Measurements from ENCODE around the gene GAS7. TPM values are rescaled to one million over a fixed set of nuclear protein-coding genes. Genes with fewer than 3 reads are reported as not detected.

GAS7 gene
- total and polyA plus RNA-seq, 2 of the 13 experiments (the other 11 are each of a cell fraction or from before 2014, with no cell fraction given): 1.0 to 5.2 TPM

- Histone ChIP-seq H3K36me3 (replicated peaks in 1 of 2; ENCODE audit: control insufficient read depth in 1 of 2, insufficient read depth in 2 of 2, low read length in 2 of 2) (no peaks in the 10 kb centered on the region), H3K4me3 (replicated peaks in 1 of 3; ENCODE audit: insufficient read depth in 1 of 3, low read depth in 2 of 3, low read length in 3 of 3) (no peak overlapping the region), H4K20me1 (ENCODE audit: insufficient read depth, low read length) (no peaks in the 10 kb centered on the region), H3K27ac (ENCODE audit: extremely low read length, insufficient read depth, low read length) (no peak overlapping the region), H3K79me2 (ENCODE audit: insufficient read depth, low read length) (no peaks in the 10 kb centered on the region), H3K4me2 (ENCODE audit: low read depth, low read length) (no peak overlapping the region), H3K4me1 (ENCODE audit: insufficient read depth, low read length) (no peaks in the 10 kb centered on the region), H3K27me3 (ENCODE audit: control insufficient read depth in 1 of 2, insufficient read depth in 2 of 2, low read length in 2 of 2) (peaks cover 0 to 16% of the 10 kb centered on the region in 2 experiments; a peak in 4 of 5 replicates), H2AFZ (ENCODE audit: low read length) (no peak overlapping the region), H3K9ac (ENCODE audit: insufficient read depth, low read depth, low read length) (no peak overlapping the region), H3K9me3 (ENCODE audit: low read length) (no peaks in the 10 kb centered on the region)
- POLR2A ChIA-PET: no interaction called here
- DNase-seq (ENCODE audit: low spot score) (no peak), ATAC-seq (no peak), FAIRE-seq (no peak)
- intact Hi-C loops (cut with micrococcal nuclease; ENCODE audit: unreplicated experiment) (no loop called here), in situ Hi-C loops (cut with HindIII; ENCODE audit: extremely low pct_ligation_motif_present, low pct_unique_long_range_greater_than_20kb) (no loop called here)
- TF ChIP-seq CENPX (CRISPR knock-in tag; IDR thresholded peaks at IDR 0.05) (no peak), CEBPB (IDR thresholded peaks at IDR 0.05; ENCODE audit: borderline replicate concordance, low read depth, low read length) (peak; percentile 34; the same call in 1 of the 2 replicates), CHCHD3 (CRISPR knock-in tag; IDR thresholded peaks at IDR 0.05) (no peak)
- BruUV-seq (replicated peaks): no TSS peak
- CTCF ChIA-PET (ENCODE audit: low intra/inter-chr PET ratio, low total read pairs): no interaction called here
These were observed 302.5 kb downstream of the GAS7 start for GRCh38 chr17:9895923-9896322.

- 0% methylated on average over 3 of the region's 3 CpGs for WGBS (ENCODE audit: low lambda C conversion rate)
- H3K4me2 ChIP-seq (ENCODE audit: low read depth, low read length): no peak overlapping the region
- no peak for ATAC-seq
- H3K9ac ChIP-seq (ENCODE audit: insufficient read depth, low read depth, low read length): no peak overlapping the region
- no peak for FAIRE-seq
- no TSS peak for BruUV-seq (replicated peaks)
- no peaks in the 10 kb centered on the region for H3K79me2 ChIP-seq (ENCODE audit: insufficient read depth, low read length)
- no peak overlapping the region for H2AFZ ChIP-seq (ENCODE audit: low read length)
- intact Hi-C loops (cut with micrococcal nuclease; ENCODE audit: unreplicated experiment): no loop called here
- in situ Hi-C loops (cut with HindIII; ENCODE audit: extremely low pct_ligation_motif_present, low pct_unique_long_range_greater_than_20kb): no loop called here
- H3K4me1 ChIP-seq (ENCODE audit: insufficient read depth, low read length): no peaks in the 10 kb centered on the region
- H4K20me1 ChIP-seq (ENCODE audit: insufficient read depth, low read length): no peaks in the 10 kb centered on the region
- H3K4me3 ChIP-seq (replicated peaks in 1 of 3; ENCODE audit: insufficient read depth in 1 of 3, low read depth in 2 of 3, low read length in 3 of 3): no peak overlapping the region
- CTCF ChIA-PET (ENCODE audit: low intra/inter-chr PET ratio, low total read pairs): no interaction called here
- no peak for DNase-seq (ENCODE audit: low spot score)
- H3K9me3 ChIP-seq (ENCODE audit: low read length): no peaks in the 10 kb centered on the region
- H3K27me3 ChIP-seq (ENCODE audit: control insufficient read depth in 1 of 2, insufficient read depth in 2 of 2, low read length in 2 of 2): peaks cover 0 to 12% of the 10 kb centered on the region in 2 experiments; a peak in 3 of 5 replicates
- H3K27ac ChIP-seq (ENCODE audit: extremely low read length, insufficient read depth, low read length): no peak overlapping the region
- POLR2A ChIA-PET: no interaction called here
- H3K36me3 ChIP-seq (replicated peaks in 1 of 2; ENCODE audit: control insufficient read depth in 1 of 2, insufficient read depth in 2 of 2, low read length in 2 of 2): no peaks in the 10 kb centered on the region
- no peak for TF ChIP-seq ZNF503 (CRISPR knock-in tag; IDR thresholded peaks at IDR 0.05)
- no peak for TF ChIP-seq ZNF136 (CRISPR knock-in tag; IDR thresholded peaks at IDR 0.05; ENCODE audit: low read depth)
- no peak for TF ChIP-seq IKZF4 (CRISPR knock-in tag; IDR thresholded peaks at IDR 0.05; ENCODE audit: borderline replicate concordance, low read depth, not compliant biosample characterization)
- TF ChIP-seq MEIS2 (CRISPR knock-in tag; IDR thresholded peaks at IDR 0.05): no peak
- no peak for TF ChIP-seq GFI1 (CRISPR knock-in tag; IDR thresholded peaks at IDR 0.05; ENCODE audit: borderline replicate concordance)
- no peak for TF ChIP-seq KAT2B (IDR thresholded peaks at IDR 0.05; ENCODE audit: borderline replicate concordance, low read depth, low read length)
- no peak for TF ChIP-seq ZFP90 (CRISPR knock-in tag; IDR thresholded peaks at IDR 0.05; ENCODE audit: borderline replicate concordance)
- TF ChIP-seq ZNF382 (CRISPR knock-in tag; IDR thresholded peaks at IDR 0.05; ENCODE audit: borderline replicate concordance): no peak
- no peak for TF ChIP-seq ZNF234 (CRISPR knock-in tag; conservative IDR thresholded peaks at IDR 0.05)
- TF ChIP-seq YEATS4 (CRISPR knock-in tag; IDR thresholded peaks at IDR 0.05; ENCODE audit: borderline replicate concordance): no peak
- no peak for TF ChIP-seq ZNF33B (CRISPR knock-in tag; IDR thresholded peaks at IDR 0.05)
- TF ChIP-seq ZNF709 (CRISPR knock-in tag; IDR thresholded peaks at IDR 0.05): no peak
- TF ChIP-seq GRHL1 (CRISPR knock-in tag; conservative IDR thresholded peaks at IDR 0.05): no peak
- no peak for TF ChIP-seq SNRNP70 (IDR thresholded peaks at IDR 0.05; ENCODE audit: low read depth, low read length)
These were observed 304.2 kb downstream of the GAS7 start for GRCh38 chr17:9894231-9894630.
